Hepatocyte (in vitro differentiated cells): ENCODE measurements around the gene GPC5. TPM values are rescaled to one million over a fixed set of nuclear protein-coding genes. Genes with fewer than 3 reads are reported as not detected.

Experiments
- DNase-seq: peaks from one replicate; pipeline ENCODE4 v3.0.0-alpha.2; 2016; ENCODE audit warnings: low spot score
- H2AFZ ChIP-seq: fragments of 200-600 bp; sonication (generic); 2 replicates; pipeline ENCODE4 v1.6.0; 2016; ENCODE audit warnings: antibody characterized with exemption, mild to moderate bottlenecking
- H3K27ac ChIP-seq: fragments of 200-600 bp; sonication (generic); 2 replicates; pipeline ENCODE4 v1.5.1; 2016; ENCODE audit warnings: mild to moderate bottlenecking
- H3K27me3 ChIP-seq: fragments of 200-600 bp; sonication (generic); 2 replicates; pipeline ENCODE4 v1.6.1; 2016
- H3K36me3 ChIP-seq: fragments of 200-600 bp; sonication (generic); replicated peaks from 2 replicates; pipeline ENCODE4 v1.5.1; 2016; ENCODE audit warnings: low read depth; ENCODE audit not compliant: insufficient read depth
- H3K4me1 ChIP-seq: fragments of 200-600 bp; sonication (generic); 2 replicates; pipeline ENCODE4 v1.5.1; 2016; ENCODE audit warnings: mild to moderate bottlenecking, moderate library complexity; ENCODE audit not compliant: insufficient read depth
- H3K4me2 ChIP-seq: fragments of 200-600 bp; sonication (generic); 2 replicates; pipeline ENCODE4 v1.6.0; 2016
- H3K4me3 ChIP-seq: fragments of 200-600 bp; sonication (generic); 2 replicates; pipeline ENCODE4 v1.5.1; 2016; ENCODE audit warnings: mild to moderate bottlenecking
- H3K79me2 ChIP-seq: fragments of 200-600 bp; sonication (generic); 2 replicates; pipeline ENCODE4 v1.6.0; 2017; ENCODE audit warnings: mild to moderate bottlenecking
- H3K9me2 ChIP-seq: fragments of 200-600 bp; sonication (generic); replicated peaks from 2 replicates; pipeline ENCODE4 v1.6.0; 2017; ENCODE audit warnings: mild to moderate bottlenecking; ENCODE audit not compliant: insufficient read depth
- H3K9me3 ChIP-seq: fragments of 200-600 bp; sonication (generic); 2 replicates; pipeline ENCODE4 v1.5.1; 2016; ENCODE audit warnings: low read depth, mild to moderate bottlenecking
- H4K20me1 ChIP-seq: fragments of 200-600 bp; sonication (generic); 2 replicates; pipeline ENCODE4 v1.6.0; 2016; ENCODE audit warnings: mild to moderate bottlenecking; ENCODE audit not compliant: insufficient read depth, poor library complexity, severe bottlenecking
- CTCF ChIP-seq: fragments of 200-600 bp; sonication (generic); IDR thresholded peaks from 2 replicates; pipeline ENCODE4 v1.5.1; 2016; ENCODE audit warnings: antibody characterized with exemption, mild to moderate bottlenecking; ENCODE audit not compliant: poor library complexity
- EZH2 ChIP-seq: fragments of 200-600 bp; sonication (generic); IDR thresholded peaks from 2 replicates; pipeline ENCODE4 v1.6.1; 2016; ENCODE audit warnings: antibody characterized with exemption, mild to moderate bottlenecking, borderline replicate concordance
- EZH2phosphoT487 ChIP-seq: fragments of 200-600 bp; sonication (generic); IDR thresholded peaks from one replicate; pipeline ENCODE4 v1.6.1; 2018; ENCODE audit warnings: antibody characterized with exemption, mild to moderate bottlenecking, low read depth, moderate library complexity; ENCODE audit not compliant: unreplicated experiment, severe bottlenecking
- WGBS: methylation state at CpG from one replicate; pipeline ENCODE4 v1.1.6; 2016; ENCODE audit warnings: low lambda C conversion rate; ENCODE audit errors: missing lambda C conversion rate; 5-methylcytosine and 5-hydroxymethylcytosine counted together
- polyA plus RNA-seq: library from polyadenylated mRNA; unstranded; fragments of >200 nt; fragmentation: Nextera tagmentation; extraction: Ambion mirVana; gene quantifications from 2 replicates; pipeline ENCODE4 v1.2.1, GENCODE V29; 2016
- total RNA-seq: library from RNA; depleted of rRNA; stranded (reverse); fragments of >200 nt; gene quantifications from 2 replicates; pipeline ENCODE4 v1.2.3, GENCODE V29; 2014

GPC5 gene
- total and polyA plus RNA-seq, 2 experiments from 2014 or later: 3.9 to 5.4 TPM

DNA sequence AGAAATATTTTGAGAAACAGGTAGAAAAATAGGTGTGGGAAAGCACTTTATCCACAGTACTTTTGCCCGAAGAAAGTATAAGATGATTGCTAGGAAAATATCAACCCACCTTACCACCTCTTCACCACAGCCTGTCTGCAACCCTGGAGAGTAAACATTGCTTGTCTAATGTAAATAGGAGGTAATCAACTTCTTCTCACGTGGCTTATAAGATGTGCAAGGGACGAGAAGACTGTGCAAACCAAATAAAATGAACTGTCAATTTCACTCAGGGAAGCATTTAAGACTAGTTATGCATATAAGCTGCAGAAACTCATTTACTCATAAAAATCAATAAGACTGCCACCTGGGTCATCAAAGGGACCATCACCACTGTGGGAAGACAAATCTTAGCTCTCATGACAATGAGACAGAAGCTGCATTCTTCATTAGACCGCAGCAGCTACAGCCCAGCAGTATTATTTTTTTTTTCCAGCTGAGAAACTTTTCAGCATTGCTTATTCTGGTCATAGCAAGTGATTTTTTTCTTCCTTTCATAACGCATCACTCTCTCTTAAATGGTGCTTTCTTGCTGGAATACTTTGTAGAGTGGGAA, 1020.5 kb downstream of the GPC5 start:
- H2AFZ ChIP-seq: no peak overlapping the region
- no peak overlapping the region for H3K27ac ChIP-seq
- DNase-seq: peak; percentile 6
- no peaks in the 10 kb centered on the region for H4K20me1 ChIP-seq
- H3K36me3 ChIP-seq: no peaks in the 10 kb centered on the region
- H3K9me3 ChIP-seq: no peaks in the 10 kb centered on the region
- peak overlapping the region; percentile 37 for H3K4me2 ChIP-seq
- H3K9me2 ChIP-seq: no peaks in the 10 kb centered on the region
- no peaks in the 10 kb centered on the region for H3K79me2 ChIP-seq
- WGBS: 50% methylated on average over 5 of the region's 5 CpGs
- H3K4me3 ChIP-seq: no peak overlapping the region
- no peak for TF ChIP-seq EZH2phosphoT487
- no peaks in the 10 kb centered on the region for H3K27me3 ChIP-seq
- no peaks in the 10 kb centered on the region for H3K4me1 ChIP-seq

GRCh38 chr13:92429231-92429630, 1030.8 kb downstream of the GPC5 start:
- H4K20me1 ChIP-seq: no peaks in the 10 kb centered on the region
- no peaks in the 10 kb centered on the region for H3K4me1 ChIP-seq
- H2AFZ ChIP-seq: no peak overlapping the region
- H3K4me2 ChIP-seq: no peak overlapping the region
- WGBS: 95% methylated on average over 2 of the region's 2 CpGs
- H3K27me3 ChIP-seq: no peaks in the 10 kb centered on the region
- H3K9me3 ChIP-seq: no peaks in the 10 kb centered on the region
- H3K9me2 ChIP-seq: no peaks in the 10 kb centered on the region
- no peak overlapping the region for H3K27ac ChIP-seq
- no peaks in the 10 kb centered on the region for H3K36me3 ChIP-seq
- H3K4me3 ChIP-seq: no peak overlapping the region
- no peak for DNase-seq
- TF ChIP-seq CTCF (no peak), EZH2 (no peak), EZH2phosphoT487 (no peak)
- no peaks in the 10 kb centered on the region for H3K79me2 ChIP-seq

DNA sequence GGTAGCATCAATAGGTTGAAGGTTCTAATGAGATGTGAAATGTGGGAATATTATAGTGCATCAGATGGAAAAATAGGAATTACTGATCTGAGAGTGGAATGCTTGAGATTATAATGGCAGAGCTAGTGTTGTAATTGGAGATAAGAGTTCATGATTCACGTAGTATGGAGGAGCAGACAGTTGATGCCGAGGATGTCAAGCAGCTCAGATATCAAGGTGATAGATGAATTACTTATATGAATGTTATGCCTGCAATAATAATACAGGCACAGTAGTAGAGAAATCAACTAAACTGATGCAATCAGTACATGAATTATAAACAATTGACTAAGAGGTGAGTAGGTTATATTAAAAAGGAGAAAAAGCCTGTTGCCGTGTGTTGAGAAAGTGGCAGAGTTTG, 1035.0 kb downstream of the GPC5 start:
- no peaks in the 10 kb centered on the region for H3K9me3 ChIP-seq
- no peak for DNase-seq
- WGBS: 64% methylated on average over 3 of the region's 3 CpGs
- H3K27ac ChIP-seq: no peak overlapping the region
- H2AFZ ChIP-seq: no peak overlapping the region
- H3K4me2 ChIP-seq: no peak overlapping the region
- TF ChIP-seq CTCF (no peak), EZH2phosphoT487 (no peak), EZH2 (no peak)
- no peaks in the 10 kb centered on the region for H3K27me3 ChIP-seq
- no peaks in the 10 kb centered on the region for H3K36me3 ChIP-seq
- H3K4me3 ChIP-seq: no peak overlapping the region
- no peaks in the 10 kb centered on the region for H3K9me2 ChIP-seq
- H4K20me1 ChIP-seq: no peaks in the 10 kb centered on the region
- no peaks in the 10 kb centered on the region for H3K79me2 ChIP-seq
- no peaks in the 10 kb centered on the region for H3K4me1 ChIP-seq

DNA sequence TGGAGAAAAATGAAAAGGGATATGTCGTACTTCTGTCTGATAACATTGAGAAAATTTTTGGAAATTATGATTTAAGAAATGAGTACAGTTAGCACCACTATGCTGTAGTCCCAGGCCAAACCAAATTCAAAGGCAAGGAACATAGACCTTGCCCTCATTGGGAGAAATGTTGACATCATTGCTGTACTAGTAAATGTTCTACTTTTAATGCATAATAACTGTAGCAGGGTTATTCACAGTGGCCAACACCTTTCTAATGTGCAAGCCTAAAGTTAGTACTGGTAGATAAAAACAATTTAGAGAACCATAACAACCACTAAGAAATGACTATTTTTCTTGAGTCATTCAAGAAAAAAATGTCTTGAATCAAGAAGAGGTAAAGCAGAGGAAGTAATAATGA, 1035.5 kb downstream of the GPC5 start:
- DNase-seq: no peak
- no peaks in the 10 kb centered on the region for H4K20me1 ChIP-seq
- H3K9me2 ChIP-seq: no peaks in the 10 kb centered on the region
- TF ChIP-seq EZH2: no peak
- no peak for TF ChIP-seq EZH2phosphoT487
- no peak for TF ChIP-seq CTCF
- H3K27me3 ChIP-seq: no peaks in the 10 kb centered on the region
- no peak overlapping the region for H2AFZ ChIP-seq
- H3K27ac ChIP-seq: no peak overlapping the region
- H3K4me1 ChIP-seq: no peaks in the 10 kb centered on the region
- H3K36me3 ChIP-seq: no peaks in the 10 kb centered on the region
- WGBS: 88% methylated on average over 1 of the region's 1 CpG
- H3K4me3 ChIP-seq: no peak overlapping the region
- no peaks in the 10 kb centered on the region for H3K9me3 ChIP-seq
- no peaks in the 10 kb centered on the region for H3K79me2 ChIP-seq
- no peak overlapping the region for H3K4me2 ChIP-seq
